ENCODE results near the gene MYOC. TPM values are rescaled to one million over a fixed set of nuclear protein-coding genes. Genes with fewer than 3 reads are reported as not detected.

MYOC gene
- total RNA-seq, 4 donors from 2014 or later = 52.8 to 403 (median 136) TPM

DNA sequence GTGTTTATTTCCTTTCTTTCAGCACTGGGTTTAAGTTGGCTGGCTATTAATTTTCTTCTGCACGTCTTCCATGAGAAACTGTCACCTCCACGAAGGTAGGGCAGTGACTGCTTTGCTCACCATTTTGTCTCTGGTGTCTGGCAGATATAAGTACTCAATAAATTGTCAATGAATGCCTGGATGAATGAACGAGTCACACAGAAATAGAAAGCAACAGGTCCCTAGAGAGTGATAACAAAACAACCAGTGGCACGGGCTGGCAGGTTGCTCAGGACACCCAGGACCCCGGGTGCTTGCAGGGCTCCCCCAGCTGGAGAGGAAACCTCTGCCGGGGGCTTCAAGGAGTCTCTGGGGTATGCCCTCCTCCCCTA lies 3.2 kb upstream of the MYOC start:
- Histone ChIP-seq H3K4me3 (peak overlapping the region in 1 of 4 donors; percentile 7), H3K27ac (peak overlapping the region; percentile 56 to 87 (median 76)), H3K4me1 (peaks cover 0 to 29% (median 20%) of the 10 kb centered on the region in 4 donors), H3K36me3 (no peaks in the 10 kb centered on the region), H3K27me3 (no peaks in the 10 kb centered on the region), H3K9me3 (no peaks in the 10 kb centered on the region)
- 66 to 73% methylated on average over 6 of the region's 6 CpGs for WGBS, 2 donors
- TF ChIP-seq EP300 (IDR thresholded peaks at IDR 0.05) = no peak
- no peak for TF ChIP-seq POLR2A (IDR thresholded peaks at IDR 0.05)
- TF ChIP-seq, protein P1, sequence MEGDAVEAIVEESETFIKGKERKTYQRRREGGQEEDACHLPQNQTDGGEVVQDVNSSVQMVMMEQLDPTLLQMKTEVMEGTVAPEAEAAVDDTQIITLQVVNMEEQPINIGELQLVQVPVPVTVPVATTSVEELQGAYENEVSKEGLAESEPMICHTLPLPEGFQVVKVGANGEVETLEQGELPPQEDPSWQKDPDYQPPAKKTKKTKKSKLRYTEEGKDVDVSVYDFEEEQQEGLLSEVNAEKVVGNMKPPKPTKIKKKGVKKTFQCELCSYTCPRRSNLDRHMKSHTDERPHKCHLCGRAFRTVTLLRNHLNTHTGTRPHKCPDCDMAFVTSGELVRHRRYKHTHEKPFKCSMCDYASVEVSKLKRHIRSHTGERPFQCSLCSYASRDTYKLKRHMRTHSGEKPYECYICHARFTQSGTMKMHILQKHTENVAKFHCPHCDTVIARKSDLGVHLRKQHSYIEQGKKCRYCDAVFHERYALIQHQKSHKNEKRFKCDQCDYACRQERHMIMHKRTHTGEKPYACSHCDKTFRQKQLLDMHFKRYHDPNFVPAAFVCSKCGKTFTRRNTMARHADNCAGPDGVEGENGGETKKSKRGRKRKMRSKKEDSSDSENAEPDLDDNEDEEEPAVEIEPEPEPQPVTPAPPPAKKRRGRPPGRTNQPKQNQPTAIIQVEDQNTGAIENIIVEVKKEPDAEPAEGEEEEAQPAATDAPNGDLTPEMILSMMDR (IDR thresholded peaks at IDR 0.05) = no peak
- no peak for DNase-seq (ENCODE audit: low spot score in 2 of 2)

DNA sequence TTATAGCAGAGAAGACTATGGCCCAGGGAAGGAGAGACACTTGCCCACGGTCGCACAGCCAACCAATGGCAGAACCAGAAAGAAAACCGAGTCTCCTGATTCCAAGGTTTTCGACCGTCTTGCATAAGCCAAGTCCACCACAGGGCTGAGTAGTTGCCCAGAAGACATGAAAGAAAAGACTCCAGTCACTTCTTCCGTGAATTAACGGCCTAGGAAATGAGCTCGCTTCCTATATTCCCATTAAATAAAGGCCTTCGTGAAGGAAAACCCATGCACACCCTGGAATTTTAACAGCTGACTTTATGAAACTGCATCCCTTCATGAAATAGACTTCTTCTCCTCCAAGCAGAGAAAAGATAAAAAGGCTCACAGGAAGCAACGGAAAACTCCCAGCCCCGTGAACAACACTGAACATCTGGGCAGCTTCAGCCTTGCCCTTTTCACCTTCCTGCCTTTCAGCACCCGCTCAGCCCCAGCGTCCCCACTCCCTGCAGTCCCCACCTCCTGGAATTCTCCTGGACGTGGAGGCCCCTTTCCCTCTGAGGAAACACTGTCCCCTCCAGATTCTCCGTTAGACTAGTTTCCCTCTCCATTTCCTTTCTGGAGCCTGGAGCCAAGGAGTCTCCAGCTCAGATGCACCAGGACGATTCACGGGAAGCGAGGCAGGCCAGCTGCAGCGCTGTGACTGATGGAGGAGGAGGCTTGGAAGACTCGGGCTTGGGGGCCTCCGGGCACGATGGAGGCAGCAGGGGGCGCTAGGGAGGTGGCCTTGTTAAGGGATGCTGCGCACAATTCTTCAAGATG lies 2.7 kb upstream of the MYOC start:
- TF ChIP-seq EP300 (IDR thresholded peaks at IDR 0.05) = peak in 1 of 2 donors; percentile 11
- no peak for TF ChIP-seq POLR2A (IDR thresholded peaks at IDR 0.05)
- TF ChIP-seq, protein P1 (IDR thresholded peaks at IDR 0.05) = peak; percentile 25 to 47 (median 32)
- Histone ChIP-seq H3K27me3 (no peaks in the 10 kb centered on the region), H3K27ac (peak overlapping the region; percentile 56 to 87 (median 76)), H3K4me3 (peak overlapping the region in 1 of 4 donors; percentile 7), H3K9me3 (no peaks in the 10 kb centered on the region), H3K36me3 (no peaks in the 10 kb centered on the region), H3K4me1 (peaks cover 0 to 29% (median 20%) of the 10 kb centered on the region in 4 donors)
- WGBS, 2 donors = 21 to 26% methylated on average over 24 of the region's 24 CpGs
- DNase-seq (ENCODE audit: low spot score in 2 of 2) = peak; percentile 51 to 63

DNA sequence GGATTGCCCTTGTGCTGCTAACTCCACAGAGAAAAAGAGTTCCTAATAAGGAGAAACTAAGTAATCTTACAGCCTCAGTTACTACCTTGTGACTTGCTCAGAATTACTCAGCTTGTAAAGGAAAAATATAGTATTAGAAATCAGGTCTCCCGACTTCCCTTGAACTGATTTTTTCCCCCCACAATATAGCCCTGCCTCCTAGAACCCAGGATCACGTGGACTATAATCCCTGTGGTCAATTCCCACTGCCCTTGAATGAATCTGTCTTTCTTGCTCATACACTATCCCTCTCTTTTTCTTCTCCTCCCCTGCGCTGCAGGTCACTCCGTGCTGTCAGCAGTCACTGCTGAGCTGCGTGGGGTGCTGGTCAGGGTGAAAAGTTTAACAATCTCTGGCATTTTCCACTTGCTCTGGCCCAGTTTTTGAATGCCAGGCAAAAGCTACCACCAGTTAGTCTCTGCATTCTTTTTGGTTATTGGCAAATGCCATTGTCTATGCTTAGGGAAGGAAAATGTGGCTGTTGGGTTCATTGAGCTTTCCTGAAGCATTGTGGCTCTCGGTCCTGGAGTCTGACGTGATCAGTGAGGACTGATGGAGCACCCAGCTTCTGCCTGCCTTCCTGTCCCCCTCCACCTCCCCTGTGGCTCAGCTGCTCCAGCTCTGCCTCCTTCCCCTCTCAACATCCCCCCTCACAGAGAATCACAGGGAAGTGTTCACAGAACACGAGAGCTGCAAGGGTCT lies 1.9 kb upstream of the MYOC start:
- H3K4me3 ChIP-seq = peak overlapping the region in 1 of 4 donors; percentile 9
- peak in 1 of 2 donors; percentile 15 for TF ChIP-seq EP300 (IDR thresholded peaks at IDR 0.05)
- TF ChIP-seq POLR2A (IDR thresholded peaks at IDR 0.05) = no peak
- TF ChIP-seq, protein P1 (IDR thresholded peaks at IDR 0.05) = no peak
- H3K27me3 ChIP-seq = no peaks in the 10 kb centered on the region
- no peaks in the 10 kb centered on the region for H3K36me3 ChIP-seq
- peaks cover 0 to 29% (median 20%) of the 10 kb centered on the region in 4 donors for H3K4me1 ChIP-seq
- H3K9me3 ChIP-seq = no peaks in the 10 kb centered on the region
- no peak for DNase-seq (ENCODE audit: low spot score in 2 of 2)
- whole genome bisulfite sequencing, 2 donors = 16 to 28% methylated on average over 8 of the region's 8 CpGs
- H3K27ac ChIP-seq = peak overlapping the region; percentile 56 to 87 (median 76)

DNA sequence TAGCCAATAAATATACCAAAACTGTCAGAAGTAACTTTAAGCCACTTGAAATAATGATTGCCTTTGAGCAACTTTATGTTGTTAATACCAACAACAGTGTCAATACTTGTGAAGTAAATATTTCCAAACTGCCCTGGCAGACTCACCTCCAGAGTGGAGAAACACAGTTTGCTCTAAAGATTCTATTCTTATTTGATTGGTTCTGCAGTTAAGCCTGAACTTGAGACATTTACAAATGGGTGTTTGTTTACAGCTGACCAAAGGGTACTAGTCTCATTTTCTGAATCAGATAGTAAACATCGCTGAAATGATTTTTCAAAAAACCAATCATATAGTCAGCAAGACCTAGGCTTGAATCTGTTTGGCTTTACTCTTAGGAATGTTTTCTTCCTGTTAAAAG lies 1.3 kb upstream of the MYOC start:
- no peaks in the 10 kb centered on the region for H3K27me3 ChIP-seq
- H3K27ac ChIP-seq = peak overlapping the region; percentile 56 to 87 (median 76)
- no peak for TF ChIP-seq EP300 (IDR thresholded peaks at IDR 0.05)
- no peak for TF ChIP-seq POLR2A (IDR thresholded peaks at IDR 0.05)
- H3K36me3 ChIP-seq = no peaks in the 10 kb centered on the region
- no peak for DNase-seq (ENCODE audit: low spot score in 2 of 2)
- 33 to 46% methylated on average over 1 of the region's 1 CpG for WGBS, 2 donors
- peaks cover 0 to 29% (median 20%) of the 10 kb centered on the region in 4 donors for H3K4me1 ChIP-seq
- no peak overlapping the region for H3K4me3 ChIP-seq
- no peaks in the 10 kb centered on the region for H3K9me3 ChIP-seq

DNA sequence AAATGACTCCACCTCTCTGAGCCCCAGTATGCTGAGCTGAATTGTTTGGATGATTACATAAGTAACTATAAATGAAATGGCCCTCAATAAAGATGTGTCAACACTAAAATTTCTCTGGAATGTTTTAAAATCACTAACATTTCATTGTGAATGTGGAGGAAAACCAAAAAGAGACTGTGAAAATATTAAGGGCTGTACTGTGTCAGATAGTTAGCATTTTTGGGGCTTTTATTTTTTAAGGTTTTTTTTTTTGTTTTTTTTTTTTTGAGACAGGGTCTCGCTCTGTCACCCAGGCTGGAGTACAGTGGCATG lies 6.3 kb downstream of the MYOC start:
- H3K27me3 ChIP-seq = no peaks in the 10 kb centered on the region
- TF ChIP-seq EP300 (IDR thresholded peaks at IDR 0.05) = no peak
- TF ChIP-seq POLR2A (IDR thresholded peaks at IDR 0.05) = no peak
- TF ChIP-seq, protein P1 (IDR thresholded peaks at IDR 0.05) = no peak
- H3K4me3 ChIP-seq = no peak overlapping the region
- 58 to 88% methylated on average over 1 of the region's 1 CpG for WGBS, 2 donors
- no peaks in the 10 kb centered on the region for H3K9me3 ChIP-seq
- peaks cover 0 to 16% (median 5%) of the 10 kb centered on the region in 4 donors for H3K4me1 ChIP-seq
- DNase-seq (ENCODE audit: low spot score in 2 of 2) = no peak
- peak overlapping the region in 2 of 4 donors; percentile 38 to 52 for H3K27ac ChIP-seq
- H3K36me3 ChIP-seq = no peaks in the 10 kb centered on the region

Measured in tibial nerve (tissue), 4 donors.